HepG2 (cell line): Measurements from ENCODE around the gene CENPE. TPM values are rescaled to one million over a fixed set of nuclear protein-coding genes. Genes with fewer than 3 reads are reported as not detected.

Experiments
- ATAC-seq: fragments of 200-7000 bp; cut with Tn5 transposase; 3 replicates; pipeline ENCODE4 v1.9.1; 2020; ENCODE audit warnings: mild to moderate bottlenecking, moderate library complexity
- BruUV-seq: library from RNA; stranded (reverse); fragments of 400-500 nt; replicated peaks from 2 replicates; lab custom pipeline; 2021; lab: Mats Ljungman, UMichigan
- CTCF ChIA-PET: fragments of 300-600 bp; formaldehyde crosslinking; extraction: SDS; loops from one replicate; lab custom pipeline; 2021; ENCODE audit warnings: low total read pairs, inconsistent platforms, low intra/inter-chr PET ratio; lab: Yijun Ruan, JAX
- POLR2A ChIA-PET: fragments of 350-600 bp; sonication (Branson Sonifier 250); formaldehyde crosslinking; loops from one replicate; lab custom pipeline; 2020; ENCODE audit warnings: antibody characterized with exemption, inconsistent platforms; lab: Yijun Ruan, JAX
- DNase-seq: peaks from one replicate; pipeline ENCODE4 v3.0.0-alpha.2; 2015; ENCODE audit warnings: low spot score
- FAIRE-seq: peaks from 3 replicates; lab custom pipeline; 2011; peaks lifted over from hg19 to GRCh38; lab: Jason Lieb, UNC
- H2AFZ ChIP-seq: one replicate; pipeline ENCODE4 v1.6.1; 2011; ENCODE audit warnings: low read length, inconsistent platforms
- H3K27ac ChIP-seq: fragments of 300-600 bp; 3 replicates; pipeline ENCODE4 v1.8.0; 2011; ENCODE audit warnings: mixed run types, mild to moderate bottlenecking, mixed read lengths, low read length, inconsistent platforms; ENCODE audit not compliant: insufficient read depth; ENCODE audit errors: extremely low read length
- H3K27me3 ChIP-seq, 2 experiments: fragments of 200-600 bp in 1 of 2; 2 replicates in 1 of 2; 3 replicates in 1 of 2; pipeline versions ENCODE4 v1.6.0 to v1.8.0; 2011; ENCODE audit warnings: low read length in 2 of 2, mild to moderate bottlenecking in 2 of 2, moderate library complexity in 2 of 2, inconsistent platforms in 1 of 2; ENCODE audit not compliant: insufficient read depth in 2 of 2, control insufficient read depth in 1 of 2
- H3K36me3 ChIP-seq, 2 experiments: fragments of 200-600 bp in 1 of 2; replicated peaks in 1 of 2; 2 replicates in 1 of 2; 3 replicates in 1 of 2; pipeline versions ENCODE4 v1.5.1 to v1.8.0; 2011; ENCODE audit warnings: low read length in 2 of 2, inconsistent platforms in 1 of 2; ENCODE audit not compliant: insufficient read depth in 2 of 2, control insufficient read depth in 1 of 2
- H3K4me1 ChIP-seq: 2 replicates; pipeline ENCODE4 v1.5.1; 2012; ENCODE audit warnings: low read length, inconsistent platforms; ENCODE audit not compliant: insufficient read depth
- H3K4me2 ChIP-seq: 2 replicates; pipeline ENCODE4 v1.6.0; 2011; ENCODE audit warnings: low read depth, low read length, inconsistent platforms
- H3K4me3 ChIP-seq, 3 experiments: fragments of 200-600 bp in 1 of 3; sonication (generic), shearing (Covaris generic) in 1 of 3; replicated peaks in 1 of 3; 2 replicates each; pipeline ENCODE4 v1.5.1; 2011 to 2016; ENCODE audit warnings: low read length in 3 of 3, inconsistent platforms in 2 of 3, low read depth in 2 of 3, mild to moderate bottlenecking in 2 of 3, control low read depth in 1 of 3, mixed read lengths in 1 of 3; ENCODE audit not compliant: insufficient read depth in 1 of 3
- H3K79me2 ChIP-seq: one replicate; pipeline ENCODE4 v1.6.1; 2011; ENCODE audit warnings: low read length, inconsistent platforms; ENCODE audit not compliant: insufficient read depth
- H3K9ac ChIP-seq: 2 replicates; pipeline ENCODE4 v1.6.0; 2011; ENCODE audit warnings: mild to moderate bottlenecking, low read depth, low read length, inconsistent platforms; ENCODE audit not compliant: insufficient read depth
- H3K9me3 ChIP-seq: 2 replicates; pipeline ENCODE4 v1.5.1; 2012; ENCODE audit warnings: mild to moderate bottlenecking, low read length
- H4K20me1 ChIP-seq: 2 replicates; pipeline ENCODE4 v1.6.0; 2011; ENCODE audit warnings: inconsistent platforms, mild to moderate bottlenecking, low read length, moderate library complexity; ENCODE audit not compliant: insufficient read depth
- AKNA ChIP-seq: sonication (generic); formaldehyde crosslinking; IDR thresholded peaks from 2 replicates; pipeline ENCODE4 v1.4.0; 2020; ENCODE audit warnings: missing genetic modification reagents, borderline replicate concordance
- CHD4 ChIP-seq: fragments of 200-600 bp; sonication (generic); IDR thresholded peaks from 2 replicates; pipeline ENCODE4 v1.7.0; 2017; ENCODE audit warnings: mild to moderate bottlenecking, low read length, borderline replicate concordance
- MLXIP ChIP-seq: sonication (generic); formaldehyde crosslinking; IDR thresholded peaks from 2 replicates; pipeline ENCODE4 v1.9.0; 2021; ENCODE audit warnings: missing genetic modification reagents, borderline replicate concordance
- NFIB ChIP-seq: sonication (generic); formaldehyde crosslinking; IDR thresholded peaks from 2 replicates; pipeline ENCODE4 v1.9.0; 2021; ENCODE audit warnings: missing genetic modification reagents, mild to moderate bottlenecking, borderline replicate concordance
- PLSCR1 ChIP-seq: sonication (generic); formaldehyde crosslinking; IDR thresholded peaks from 2 replicates; pipeline ENCODE4 v1.5.0; 2020; ENCODE audit warnings: missing genetic modification reagents, mild to moderate bottlenecking, borderline replicate concordance
- PRDM10 ChIP-seq: sonication (generic); formaldehyde crosslinking; IDR thresholded peaks from 2 replicates; pipeline ENCODE4 v1.4.0; 2020; ENCODE audit warnings: low read depth, missing genetic modification reagents
- SMYD3 ChIP-seq: sonication (generic); formaldehyde crosslinking; IDR thresholded peaks from 2 replicates; pipeline ENCODE4 v1.8.1; 2023; ENCODE audit warnings: mild to moderate bottlenecking, missing genetic modification reagents
- ZFY ChIP-seq: sonication (generic); formaldehyde crosslinking; IDR thresholded peaks from 2 replicates; pipeline ENCODE4 v1.4.0; 2020; ENCODE audit warnings: missing genetic modification reagents
- ZMYM3 ChIP-seq: sonication (generic); formaldehyde crosslinking; IDR thresholded peaks from 2 replicates; pipeline ENCODE4 v1.5.1; 2020; ENCODE audit warnings: mild to moderate bottlenecking, missing genetic modification reagents
- ZNF24 ChIP-seq: fragments of 450-650 bp; IDR thresholded peaks from 2 replicates; pipeline ENCODE4 v1.6.1; 2017; ENCODE audit warnings: antibody characterized with exemption, mild to moderate bottlenecking
- WGBS: methylation state at CpG from one replicate; pipeline ENCODE4 v1.1.6; 2017; ENCODE audit warnings: low lambda C conversion rate; 5-methylcytosine and 5-hydroxymethylcytosine counted together
- in situ Hi-C: cut with HindIII; loops from 2 replicates; pipeline ENCODE4 v1.10.0; 2017; ENCODE audit warnings: low pct_unique_long_range_greater_than_20kb; ENCODE audit not compliant: extremely low pct_ligation_motif_present
- intact Hi-C: fragments of 100-400 bp; cut with micrococcal nuclease; formaldehyde crosslinking; loops from one replicate; pipeline ENCODE4 v1.10.0; 2022; ENCODE audit not compliant: unreplicated experiment
- polyA plus RNA-seq, 8 experiments: library from polyadenylated mRNA; depleted of rRNA in 3 of 8; stranded (reverse) in 7 of 8; unstranded in 1 of 8; fragments of >200 nt; fragmentation: Illumina TruSeq in 4 of 8; extraction: Trizol in 4 of 8; gene quantifications; 2 replicates each; pipeline versions ENCODE4 v1.2.1 to v1.2.3, GENCODE V29; 2011 to 2016; ENCODE audit warnings: low read depth in 4 of 8, missing spikeins in 1 of 8, mixed read lengths in 1 of 8; ENCODE audit not compliant: insufficient read depth in 1 of 8
- total RNA-seq, 5 experiments: library from RNA; depleted of rRNA; stranded (reverse); fragments of >200 nt; fragmentation: Illumina TruSeq; extraction: Trizol; gene quantifications; 2 replicates each; pipeline ENCODE4 v1.2.3, GENCODE V29; 2016; ENCODE audit warnings: low read depth in 1 of 5

Gene CENPE
- total and polyA plus RNA-seq, 2 of the 13 experiments (the other 11 are each of a cell fraction or from before 2014, with no cell fraction given): 2.1 to 19.8 TPM

DNA sequence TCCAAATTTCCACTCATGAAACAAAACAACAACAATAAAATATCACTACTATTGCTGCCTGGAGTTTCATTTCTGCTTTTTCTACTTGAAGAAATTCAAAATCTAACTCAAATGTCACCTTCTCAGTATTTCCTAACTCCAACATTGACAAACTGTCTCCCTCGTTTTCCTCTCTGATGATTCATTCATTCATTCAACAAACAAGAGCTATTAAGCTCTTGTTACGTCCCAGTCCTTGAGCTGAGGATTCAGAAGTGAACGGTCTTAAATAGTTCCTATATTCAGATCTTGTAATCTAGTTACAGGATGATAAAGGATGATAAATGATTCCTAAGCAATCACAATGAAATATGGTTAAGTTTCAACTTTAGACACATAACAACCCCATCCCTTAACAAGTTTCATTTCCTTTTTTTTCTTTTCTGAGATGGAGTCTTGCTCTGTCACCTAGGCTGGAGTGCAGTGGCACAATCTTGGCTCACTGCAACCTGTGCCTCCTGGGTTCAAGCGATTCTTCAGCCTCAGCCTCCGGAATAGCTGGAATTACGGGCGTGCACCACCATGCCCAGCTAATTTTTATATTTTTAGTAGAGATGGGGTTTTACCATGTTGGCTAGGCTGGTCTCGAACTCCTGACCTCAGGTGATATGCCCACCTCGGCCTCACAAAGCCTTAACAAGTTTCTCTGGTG lies 123.3 kb downstream of the CENPE start:
- Histone ChIP-seq H3K79me2 (peaks cover 54% of the 10 kb centered on the region), H3K9me3 (no peaks in the 10 kb centered on the region), H2AFZ (no peak overlapping the region), H3K4me2 (peak overlapping the region; percentile 82), H3K36me3 (peaks cover 0 to 13% of the 10 kb centered on the region in 2 experiments; a peak in 1 of 5 replicates), H3K27ac (peak overlapping the region; percentile 90), H3K27me3 (no peaks in the 10 kb centered on the region; a peak in 1 of 5 replicates), H4K20me1 (peaks cover 14% of the 10 kb centered on the region; the same call in 1 of the 2 replicates), H3K4me1 (peaks cover 50% of the 10 kb centered on the region), H3K9ac (peak overlapping the region; percentile 98), H3K4me3 (peak overlapping the region; percentile 49 to 90 (median 81))
- no peak for DNase-seq
- CTCF ChIA-PET: no interaction called here
- POLR2A ChIA-PET: interaction anchor here (0.6 to 3.3 kb wide), 8 partner anchors 15 to 574 kb away, joined by 3 to 23 read pairs (median 4); partner anchors contain the start of genes BDH2, CISD2, NFKB1 and UBE2D3
- no TSS peak for BruUV-seq
- in situ Hi-C loops: no loop called here
- 25% methylated on average over 9 of the region's 9 CpGs for WGBS
- intact Hi-C loops: loop anchor here (5.0 kb wide), 1 partner anchor 633 kb away; no protein-coding TSS in a partner anchor
- no peak for FAIRE-seq
- ATAC-seq: no peak
- no peak for TF ChIP-seq AKNA (CRISPR knock-in tag)
- no peak for TF ChIP-seq ZNF24
- no peak for TF ChIP-seq MLXIP (CRISPR knock-in tag)
- TF ChIP-seq PLSCR1 (CRISPR knock-in tag): no peak
- no peak for TF ChIP-seq ZFY (CRISPR knock-in tag)
- peak; percentile 85; the same call in 1 of the 2 replicates for TF ChIP-seq CHD4
- no peak for TF ChIP-seq PRDM10 (CRISPR knock-in tag)
- TF ChIP-seq NFIB (CRISPR knock-in tag): no peak
- no peak for TF ChIP-seq SMYD3 (CRISPR knock-in tag)
- TF ChIP-seq ZMYM3 (CRISPR knock-in tag): peak; percentile 67; the same call in 1 of the 2 replicates
